H1 (cell line): ENCODE results near the gene MRGPRX4. TPM values are rescaled to one million over a fixed set of nuclear protein-coding genes. Genes with fewer than 3 reads are reported as not detected.

Experiments used
- CHD2 ChIP-seq: IDR thresholded peaks from 2 replicates; pipeline ENCODE4 v1.6.1; 2012; ENCODE audit warnings: low read length, improper control_type of control experiment
- CHD7 ChIP-seq: fragments of 300-600 bp; sonication (generic); IDR thresholded peaks from 2 replicates; pipeline ENCODE4 v1.7.1; 2012; ENCODE audit warnings: low read length, moderate library complexity, mild to moderate bottlenecking, inconsistent platforms; ENCODE audit not compliant: insufficient replicate concordance
- CTBP2 ChIP-seq: IDR thresholded peaks from 2 replicates; pipeline ENCODE4 v1.7.0; 2011; ENCODE audit warnings: borderline replicate concordance, mild to moderate bottlenecking, moderate library complexity, mixed read lengths, low read length; ENCODE audit not compliant: insufficient read depth, insufficient read length
- EP300 ChIP-seq, 2 experiments: IDR thresholded peaks; 1 replicate in 1 of 2; 2 replicates in 1 of 2; pipeline ENCODE4 v1.6.1; 2011 to 2012; ENCODE audit warnings: low read depth in 2 of 2, low read length in 2 of 2, mild to moderate bottlenecking in 2 of 2, borderline replicate concordance in 1 of 2, inconsistent platforms in 1 of 2, moderate library complexity in 1 of 2
- FOSL1 ChIP-seq: IDR thresholded peaks from 2 replicates; pipeline ENCODE4 v1.6.1; 2011; ENCODE audit warnings: mild to moderate bottlenecking, low read depth, low read length, moderate library complexity; ENCODE audit not compliant: insufficient read depth
- GTF2F1 ChIP-seq: IDR thresholded peaks from 2 replicates; pipeline ENCODE4 v1.6.1; 2012; ENCODE audit warnings: low read depth, low read length, improper control_type of control experiment, borderline replicate concordance
- HDAC6 ChIP-seq: IDR thresholded peaks from one replicate; pipeline ENCODE4 v1.7.1; 2012; ENCODE audit warnings: low read depth, mild to moderate bottlenecking, inconsistent platforms, low read length, moderate library complexity
- PHF8 ChIP-seq: fragments of 200-600 bp; sonication (generic); conservative IDR thresholded peaks from 2 replicates; pipeline ENCODE4 v1.7.1; 2012; ENCODE audit warnings: low read depth, mild to moderate bottlenecking, inconsistent platforms, low read length, moderate library complexity
- RFX5 ChIP-seq: IDR thresholded peaks from 2 replicates; pipeline ENCODE4 v1.6.1; 2011; ENCODE audit warnings: low read depth, low read length, improper control_type of control experiment, borderline replicate concordance
- RNF2 ChIP-seq: fragments of 200-900, 300-1000 bp; sonication (generic); IDR thresholded peaks from 2 replicates; pipeline ENCODE4 v1.7.1; 2016; ENCODE audit warnings: borderline replicate concordance, low read depth, mild to moderate bottlenecking, antibody characterized with exemption, low read length; ENCODE audit not compliant: poor library complexity, severe bottlenecking; ENCODE audit errors: missing control alignments
- polyA plus RNA-seq, 7 experiments: library from polyadenylated mRNA; depleted of rRNA in 3 of 7; stranded (reverse) in 5 of 7; unstranded in 2 of 7; fragments of >200 nt in 5 of 7; fragments of 200-250 nt in 2 of 7; gene quantifications; 1 replicate in 5 of 7; 2 replicates in 1 of 7; 4 replicates in 1 of 7; pipeline versions ENCODE4 v1.2.1 to v1.2.3, GENCODE V29; 2011 to 2013; ENCODE audit warnings: missing spikeins in 2 of 7, mixed read lengths in 2 of 7
- total RNA-seq: library from RNA; stranded (reverse); fragmentation: NEBNext Ultra II Directional; extraction: Animal tissue kit (Norgen Biotek cat#: 25700); gene quantifications from 2 replicates; pipeline ENCODE4 v1.2.1, GENCODE V29; 2021

MRGPRX4 gene
- total and polyA plus RNA-seq, 2 of the 8 experiments (the other 6 are each of a cell fraction or from before 2014, with no cell fraction given): not detected

GRCh38 chr11:18204771-18205170 is 32.1 kb downstream of the MRGPRX4 start (continued):
- no peak for TF ChIP-seq CHD7
- no peak for TF ChIP-seq CHD2
- no peak for TF ChIP-seq PHF8
- no peak for TF ChIP-seq EP300 (IDR thresholded peaks at IDR 0.05; ENCODE audit: borderline replicate concordance in 1 of 2, low read depth in 2 of 2, low read length in 2 of 2)
- TF ChIP-seq CTBP2: no peak
- no peak for TF ChIP-seq HDAC6
- no peak for TF ChIP-seq RNF2
- no peak for TF ChIP-seq GTF2F1
- no peak for TF ChIP-seq RFX5
- TF ChIP-seq FOSL1: no peak
